ENCODE results near the gene ORMDL1.
A peak's percentile ranks its signal among the peaks of the same experiment; 100 is the strongest.
"Not testable (repeated sequence)": the region's sequence is repeated elsewhere in the genome, so short reads cannot be mapped to it uniquely, and the experiment has no call there.

ORMDL1 gene

GRCh38 chr2:189798312-189799029 is 14.3 kb upstream of the ORMDL1 start:
- peak; percentile 36 to 51 for DNase-seq
- TF ChIP-seq POLR2A (IDR thresholded peaks at IDR 0.05; ENCODE audit: low read length), result no peak
- no peak for TF ChIP-seq GATA1 (IDR thresholded peaks at IDR 0.05; ENCODE audit: low read depth, low read length)

GRCh38 chr2:189797902-189798301 is 13.8 kb upstream of the ORMDL1 start:
- no peak for TF ChIP-seq GATA1 (IDR thresholded peaks at IDR 0.05; ENCODE audit: low read depth, low read length)
- no peak for TF ChIP-seq POLR2A (IDR thresholded peaks at IDR 0.05; ENCODE audit: low read length)
- DNase-seq, result no peak

DNA sequence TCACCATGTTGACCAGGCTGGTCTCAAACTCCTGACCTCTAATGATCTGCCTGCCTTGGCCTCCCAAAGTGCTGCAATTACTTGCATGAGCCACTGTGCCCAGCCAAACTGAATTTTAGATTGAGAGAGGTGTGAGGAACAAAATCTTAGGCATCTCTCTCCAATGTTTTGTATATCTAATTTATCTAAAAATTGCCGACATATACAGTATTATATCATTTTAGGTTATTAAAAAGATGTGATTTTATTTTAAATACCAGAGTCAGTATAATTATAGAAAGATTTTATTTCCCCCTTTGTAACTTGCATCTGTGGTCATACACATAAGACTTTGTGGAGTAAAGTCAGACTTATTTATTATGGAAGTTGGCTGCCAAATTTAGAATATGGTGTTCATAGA is 10.2 kb upstream of the ORMDL1 start:
- TF ChIP-seq POLR2A (IDR thresholded peaks at IDR 0.05; ENCODE audit: low read length), result no peak
- TF ChIP-seq GATA1 (IDR thresholded peaks at IDR 0.05; ENCODE audit: low read depth, low read length), result no peak

GRCh38 chr2:189791338-189792042 is 7.4 kb upstream of the ORMDL1 start:
- no peak for DNase-seq
- TF ChIP-seq POLR2A (IDR thresholded peaks at IDR 0.05; ENCODE audit: low read length) (no peak), GATA1 (IDR thresholded peaks at IDR 0.05; ENCODE audit: low read depth, low read length) (no peak)

More for the DNA sequence above, 10.2 kb upstream of the ORMDL1 start:
- DNase-seq, result no peak

GRCh38 chr2:189783451-189783926 is 650 bp downstream of the ORMDL1 start:
- DNase-seq, result no peak
- TF ChIP-seq GATA1 (IDR thresholded peaks at IDR 0.05; ENCODE audit: low read depth, low read length) (no peak), POLR2A (IDR thresholded peaks at IDR 0.05; ENCODE audit: low read length) (no peak)

DNA sequence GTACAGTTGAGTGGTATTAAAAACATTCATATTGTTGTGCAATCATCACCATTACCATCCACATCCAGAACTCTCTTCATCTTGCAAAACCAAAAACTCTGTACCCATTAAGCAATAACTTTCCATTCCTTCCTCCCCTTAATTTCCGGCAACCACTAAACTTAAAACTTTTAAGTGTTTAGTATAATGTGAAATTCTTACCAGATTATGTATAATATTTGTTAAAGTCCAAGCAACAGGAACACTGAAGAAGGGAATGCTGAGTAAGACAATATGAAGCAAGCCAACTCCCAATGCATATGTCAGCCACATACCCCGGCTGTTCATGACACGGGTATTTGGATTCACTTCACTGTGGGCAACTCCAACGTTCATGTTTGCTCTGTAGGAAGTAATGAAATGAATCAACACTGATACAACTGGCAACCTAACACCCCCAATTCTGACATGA is 1.9 kb downstream of the ORMDL1 start:
- DNase-seq, result peak; percentile 25 to 39
- TF ChIP-seq POLR2A (IDR thresholded peaks at IDR 0.05; ENCODE audit: low read length), result no peak
- no peak for TF ChIP-seq GATA1 (IDR thresholded peaks at IDR 0.05; ENCODE audit: low read depth, low read length)

DNA sequence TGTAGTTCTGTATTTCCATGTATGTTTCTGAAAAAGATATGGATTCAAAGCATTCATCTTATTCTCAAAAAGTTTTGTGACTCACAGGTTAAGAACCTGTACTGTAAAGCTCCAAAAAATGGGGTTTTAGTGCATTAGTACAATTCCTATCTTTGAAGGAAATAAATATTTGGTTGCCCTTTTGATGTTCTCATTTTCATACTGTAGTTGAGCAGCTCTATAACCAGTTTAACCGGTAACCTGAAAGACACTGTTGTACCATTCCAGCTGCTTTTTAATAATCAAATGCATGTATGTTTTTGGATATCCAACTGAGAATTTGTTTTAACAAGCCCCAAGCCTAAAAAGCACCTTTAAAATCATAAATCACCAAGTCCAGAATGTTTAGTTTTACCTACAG is 11.9 kb downstream of the ORMDL1 start:
- DNase-seq, result no peak
- no peak for TF ChIP-seq GATA1 (IDR thresholded peaks at IDR 0.05; ENCODE audit: low read depth, low read length)
- TF ChIP-seq POLR2A (IDR thresholded peaks at IDR 0.05; ENCODE audit: low read length), result no peak

- TF ChIP-seq GATA1 (IDR thresholded peaks at IDR 0.05; ENCODE audit: low read depth, low read length) (no peak), POLR2A (IDR thresholded peaks at IDR 0.05; ENCODE audit: low read length) (no peak)
Measured at GRCh38 chr2:189770590-189771322, 13.4 kb downstream of the ORMDL1 start.

GRCh38 chr2:189763908-189764661 is 20.1 kb downstream of the ORMDL1 start:
- TF ChIP-seq POLR2A (IDR thresholded peaks at IDR 0.05; ENCODE audit: low read length) (no peak), GATA1 (IDR thresholded peaks at IDR 0.05; ENCODE audit: low read depth, low read length) (no peak)
- DNase-seq, result peak; percentile 32 to 39

More at GRCh38 chr2:189770590-189771322, 13.4 kb downstream of the ORMDL1 start:
- peak; percentile 31 to 48 for DNase-seq

DNA sequence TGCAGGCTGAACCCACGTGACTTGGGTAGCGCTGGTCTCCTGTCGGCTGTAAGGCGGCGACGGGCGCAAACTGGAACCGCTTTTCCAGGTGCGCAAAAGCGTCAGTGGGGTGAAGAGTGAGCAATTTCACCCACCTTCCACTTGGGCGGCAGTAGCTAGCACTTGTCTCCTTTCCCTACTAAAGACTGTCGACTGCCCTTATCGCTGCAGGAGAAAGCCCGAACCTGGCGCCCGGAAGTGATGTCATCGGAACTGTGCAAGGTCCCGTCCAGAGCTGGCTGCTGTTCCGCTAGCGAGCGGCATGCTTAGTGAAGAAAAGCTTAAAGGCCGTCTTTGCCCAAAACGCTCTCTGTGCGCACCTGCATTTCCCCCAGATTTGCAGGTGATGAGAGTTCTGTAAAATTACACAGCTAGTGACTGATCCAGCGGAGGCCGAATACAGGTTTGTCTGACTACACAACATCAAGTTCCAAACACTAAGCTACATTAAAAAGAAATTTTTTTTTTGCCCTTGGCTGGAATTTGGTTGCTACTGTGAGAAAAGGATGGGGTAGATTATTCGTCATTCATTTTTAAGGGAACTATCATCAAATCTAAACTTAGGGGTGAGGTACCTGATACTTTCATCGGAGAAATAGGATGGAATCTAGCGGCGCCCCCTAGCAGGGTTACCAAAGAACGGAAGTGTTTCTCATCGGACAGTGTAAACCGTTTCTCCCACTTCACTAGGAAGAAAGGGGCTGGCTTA is 21.4 kb downstream of the ORMDL1 start, which contains the start of gene OSGEPL1:
Gene OSGEPL1 (minus strand): TSS at position 242 of the 748 bp plus-strand sequence. CDS start 1,152 bp downstream, outside the sequence.
- TF ChIP-seq POLR2A (IDR thresholded peaks at IDR 0.05; ENCODE audit: low read length), result peak; percentile 93
- peak; percentile 30 for TF ChIP-seq GATA1 (IDR thresholded peaks at IDR 0.05; ENCODE audit: low read depth, low read length)
- peak; percentile 97 to 98 for DNase-seq

GRCh38 chr2:189762229-189762550 is 21.9 kb downstream of the ORMDL1 start:
- DNase-seq, result no peak
- TF ChIP-seq GATA1 (IDR thresholded peaks at IDR 0.05; ENCODE audit: low read depth, low read length) (no peak), POLR2A (IDR thresholded peaks at IDR 0.05; ENCODE audit: low read length) (no peak)

DNA sequence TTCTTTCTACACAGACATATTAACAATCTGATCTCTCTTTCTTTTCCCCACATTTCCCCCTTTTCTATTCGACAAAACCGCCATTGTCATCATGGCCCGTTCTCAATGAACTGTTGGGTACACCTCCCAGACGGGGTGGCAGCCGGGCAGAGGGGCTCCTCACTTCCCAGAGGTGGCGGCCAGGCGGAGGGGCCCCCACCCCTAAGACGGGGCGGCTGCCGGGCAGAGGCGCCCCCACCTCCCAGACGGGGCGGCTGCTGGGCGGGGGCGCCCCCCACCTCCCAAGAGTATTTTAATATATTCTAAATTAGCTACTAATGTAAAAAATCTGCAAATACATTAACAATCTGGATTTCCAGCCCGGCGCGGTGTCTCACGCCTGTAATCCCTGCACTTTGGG is 24.0 kb downstream of the ORMDL1 start:
- not testable (repeated sequence) for DNase-seq
